Measurements from ENCODE around the gene PRKAG2.

PRKAG2 gene

DNA sequence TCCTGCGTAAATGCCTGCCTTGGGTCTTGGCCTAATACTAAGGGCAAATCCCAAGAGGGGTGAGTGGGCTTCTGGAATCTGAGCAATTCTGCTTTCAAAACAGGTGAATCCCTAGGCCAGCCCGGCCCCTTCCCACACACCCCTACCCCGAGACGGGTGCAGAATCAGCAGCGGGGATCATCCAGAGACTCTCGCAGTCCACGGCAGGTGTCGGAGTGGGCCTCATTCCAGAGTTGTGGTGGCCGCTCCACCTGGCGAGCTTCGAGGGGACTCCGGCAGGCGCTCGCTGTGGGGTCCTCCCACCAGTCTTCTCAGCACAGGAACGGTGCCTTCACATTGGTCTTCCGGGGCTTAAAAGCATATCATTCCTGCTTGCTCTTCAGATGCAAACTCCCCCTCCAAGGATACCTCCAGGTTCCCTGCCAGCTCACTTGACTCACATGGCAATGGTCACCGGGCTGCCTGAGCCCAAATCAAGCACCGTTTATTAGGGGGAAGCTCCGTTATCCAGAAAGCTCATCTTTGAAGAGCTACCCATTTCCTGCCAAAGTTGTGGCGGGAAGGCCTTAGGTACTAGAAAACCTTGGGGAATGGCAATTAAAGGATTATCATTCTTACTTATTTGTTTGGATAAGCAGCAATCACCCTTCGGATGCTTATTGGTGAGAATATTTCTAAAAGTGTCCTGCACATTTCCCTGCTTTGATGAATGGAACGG, 67.6 kb downstream of the PRKAG2 start:
- in situ Hi-C loops (cut with HindIII; ENCODE audit: low sequenced_read_pairs), result no loop called here
- H3K4me3 ChIP-seq (ENCODE audit: low read depth, low read length), result no peak overlapping the region
- no peak for DNase-seq (ENCODE audit: low read depth)
- TF ChIP-seq, protein P1, sequence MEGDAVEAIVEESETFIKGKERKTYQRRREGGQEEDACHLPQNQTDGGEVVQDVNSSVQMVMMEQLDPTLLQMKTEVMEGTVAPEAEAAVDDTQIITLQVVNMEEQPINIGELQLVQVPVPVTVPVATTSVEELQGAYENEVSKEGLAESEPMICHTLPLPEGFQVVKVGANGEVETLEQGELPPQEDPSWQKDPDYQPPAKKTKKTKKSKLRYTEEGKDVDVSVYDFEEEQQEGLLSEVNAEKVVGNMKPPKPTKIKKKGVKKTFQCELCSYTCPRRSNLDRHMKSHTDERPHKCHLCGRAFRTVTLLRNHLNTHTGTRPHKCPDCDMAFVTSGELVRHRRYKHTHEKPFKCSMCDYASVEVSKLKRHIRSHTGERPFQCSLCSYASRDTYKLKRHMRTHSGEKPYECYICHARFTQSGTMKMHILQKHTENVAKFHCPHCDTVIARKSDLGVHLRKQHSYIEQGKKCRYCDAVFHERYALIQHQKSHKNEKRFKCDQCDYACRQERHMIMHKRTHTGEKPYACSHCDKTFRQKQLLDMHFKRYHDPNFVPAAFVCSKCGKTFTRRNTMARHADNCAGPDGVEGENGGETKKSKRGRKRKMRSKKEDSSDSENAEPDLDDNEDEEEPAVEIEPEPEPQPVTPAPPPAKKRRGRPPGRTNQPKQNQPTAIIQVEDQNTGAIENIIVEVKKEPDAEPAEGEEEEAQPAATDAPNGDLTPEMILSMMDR (IDR thresholded peaks at IDR 0.05; ENCODE audit: low read depth, low read length, missing control alignments), result no peak

DNA sequence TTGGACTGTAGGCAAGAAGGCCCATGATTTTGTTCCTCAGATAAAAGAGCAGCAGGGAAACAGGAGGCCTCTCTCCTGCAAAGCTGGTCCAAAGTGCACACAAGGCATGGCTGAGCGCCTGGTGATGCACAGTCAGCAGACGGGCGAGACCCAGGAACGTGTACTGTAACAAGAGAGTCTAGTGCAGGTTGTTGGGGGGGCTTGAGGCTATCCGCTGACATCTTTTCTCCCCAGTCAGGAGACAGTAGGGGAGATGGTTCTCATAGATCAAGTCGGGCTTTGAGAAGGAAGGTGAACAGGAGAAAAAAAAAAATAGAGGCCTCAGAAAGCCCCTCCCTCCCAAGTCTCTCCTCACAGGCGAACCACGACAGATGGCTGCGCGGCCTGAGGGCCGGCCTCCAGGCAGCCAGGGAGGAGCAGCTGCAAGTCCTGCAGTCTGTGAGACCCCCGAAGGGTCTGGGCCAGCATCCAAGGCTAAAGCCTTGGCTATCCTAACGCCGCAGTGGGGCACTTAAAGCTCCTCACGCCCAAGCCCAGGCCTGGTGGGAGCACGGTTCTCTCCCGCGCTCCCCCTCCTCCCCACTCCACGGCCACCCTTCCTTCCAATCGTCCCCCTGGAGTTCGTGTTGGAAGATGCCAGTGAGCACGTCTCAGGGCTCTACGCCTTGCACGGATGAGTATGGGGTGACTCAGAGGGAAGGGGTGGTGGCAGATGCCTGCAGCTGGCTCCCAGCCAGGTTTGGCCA, 68.3 kb downstream of the PRKAG2 start:
- TF ChIP-seq, protein P1 (IDR thresholded peaks at IDR 0.05; ENCODE audit: low read depth, low read length, missing control alignments), result no peak
- DNase-seq (ENCODE audit: low read depth), result no peak
- no peak overlapping the region for H3K4me3 ChIP-seq (ENCODE audit: low read depth, low read length)
- in situ Hi-C loops (cut with HindIII; ENCODE audit: low sequenced_read_pairs), result no loop called here

DNA sequence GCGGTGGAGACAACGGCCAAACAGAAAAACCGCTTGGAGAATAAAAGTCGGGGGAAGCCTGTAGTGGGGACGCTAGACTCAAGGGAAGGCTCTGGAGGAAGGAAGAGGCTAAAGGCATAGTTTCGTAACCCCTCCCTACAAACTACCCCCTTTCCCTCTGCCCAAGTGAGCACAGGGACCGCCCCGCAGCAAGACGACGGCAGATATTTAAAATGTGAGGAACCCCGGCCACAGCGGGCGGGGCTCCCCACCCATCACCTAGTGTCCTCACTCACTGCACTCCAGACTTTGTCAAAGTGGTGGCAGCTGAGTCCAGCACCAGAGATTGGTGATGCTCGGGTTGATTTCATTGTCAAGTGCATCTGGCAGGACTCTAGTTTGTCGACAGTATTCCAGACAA, 69.1 kb downstream of the PRKAG2 start:
- no peak overlapping the region for H3K4me3 ChIP-seq (ENCODE audit: low read depth, low read length)
- TF ChIP-seq, protein P1 (IDR thresholded peaks at IDR 0.05; ENCODE audit: low read depth, low read length, missing control alignments), result no peak
- DNase-seq (ENCODE audit: low read depth), result no peak
- in situ Hi-C loops (cut with HindIII; ENCODE audit: low sequenced_read_pairs), result no loop called here

DNA sequence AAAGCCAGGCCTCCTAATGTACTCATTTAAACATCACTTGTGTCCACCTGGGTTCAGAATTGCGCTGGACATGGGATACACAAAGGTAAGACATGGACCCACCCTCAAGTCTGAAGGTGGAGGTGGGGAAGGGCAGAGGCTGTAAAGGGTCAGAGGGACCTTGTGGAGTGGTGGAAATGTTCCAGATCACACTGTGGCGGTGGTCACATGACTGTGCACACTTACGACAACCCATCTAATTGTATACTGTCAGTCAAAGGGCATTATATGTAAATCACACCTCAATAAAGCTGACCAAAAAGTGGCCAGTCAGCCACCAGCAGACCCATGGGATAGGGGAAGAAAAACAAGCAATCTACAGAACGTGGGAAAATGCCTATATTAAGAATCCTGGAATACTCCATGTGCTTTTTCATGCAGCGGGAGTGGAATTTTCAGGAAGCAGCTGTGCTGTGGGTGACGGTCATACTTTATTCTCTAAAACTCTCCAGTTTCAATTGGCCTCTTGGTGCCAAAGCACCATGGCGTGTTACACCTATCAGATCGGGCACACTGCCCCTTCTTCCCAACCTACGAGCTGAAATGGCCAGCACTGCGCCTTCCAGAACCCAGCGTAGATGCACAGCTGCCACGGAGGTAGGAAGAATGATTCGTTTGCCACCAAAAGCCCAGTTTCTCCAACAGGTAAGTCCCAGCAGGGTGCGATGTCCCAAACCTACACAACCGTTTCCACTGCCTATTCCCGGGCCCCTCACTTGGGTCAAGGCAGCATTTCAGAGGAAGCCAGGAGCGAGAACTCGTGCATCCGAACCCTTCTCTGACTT, 69.8 kb downstream of the PRKAG2 start:
- TF ChIP-seq, protein P1 (IDR thresholded peaks at IDR 0.05; ENCODE audit: low read depth, low read length, missing control alignments), result no peak
- H3K4me3 ChIP-seq (ENCODE audit: low read depth, low read length), result no peak overlapping the region
- no peak for DNase-seq (ENCODE audit: low read depth)
- in situ Hi-C loops (cut with HindIII; ENCODE audit: low sequenced_read_pairs), result no loop called here

DNA sequence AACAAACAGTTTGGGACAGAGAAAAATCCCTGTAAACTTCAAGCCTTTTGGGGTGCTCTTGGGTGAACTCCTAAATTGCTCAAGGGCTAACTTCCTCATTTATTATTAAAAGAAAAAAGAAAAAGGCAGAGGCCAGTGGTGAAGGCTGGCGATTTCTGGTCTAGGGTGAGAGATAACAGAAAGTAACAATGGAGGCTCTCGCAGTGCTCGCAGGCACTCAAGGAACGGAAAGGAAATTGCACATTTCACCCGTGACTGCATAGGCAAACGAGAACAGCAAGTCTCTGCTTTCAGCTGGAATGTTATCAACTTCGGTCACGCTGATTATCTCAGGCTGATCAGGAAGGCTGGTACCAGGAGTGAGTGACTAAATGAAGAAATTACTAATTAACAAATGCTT, 70.7 kb downstream of the PRKAG2 start:
- in situ Hi-C loops (cut with HindIII; ENCODE audit: low sequenced_read_pairs), result no loop called here
- DNase-seq (ENCODE audit: low read depth), result peak; percentile 66
- TF ChIP-seq, protein P1 (IDR thresholded peaks at IDR 0.05; ENCODE audit: low read depth, low read length, missing control alignments), result no peak
- no peak overlapping the region for H3K4me3 ChIP-seq (ENCODE audit: low read depth, low read length)

DNA sequence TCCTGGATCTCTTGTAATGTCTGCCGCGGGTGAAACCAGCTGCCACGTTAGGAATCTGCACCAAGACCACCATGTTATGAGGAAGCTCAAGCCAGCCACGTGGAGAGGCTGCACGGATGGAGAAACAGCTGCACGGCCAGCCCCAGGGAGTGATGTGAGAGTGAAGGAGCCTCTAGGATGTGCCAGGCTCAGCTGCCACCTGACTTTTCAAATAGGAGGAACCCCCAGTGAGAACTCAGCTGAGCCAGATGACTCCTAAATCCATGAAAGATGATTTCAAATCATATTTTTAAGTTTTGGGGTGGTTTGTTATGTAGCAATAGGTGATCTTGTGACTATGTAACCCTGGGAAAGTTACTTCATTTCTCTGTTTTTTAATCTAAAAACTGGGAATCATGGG, 71.7 kb downstream of the PRKAG2 start:
- no peak for DNase-seq (ENCODE audit: low read depth)
- TF ChIP-seq, protein P1 (IDR thresholded peaks at IDR 0.05; ENCODE audit: low read depth, low read length, missing control alignments), result no peak
- no peak overlapping the region for H3K4me3 ChIP-seq (ENCODE audit: low read depth, low read length)
- in situ Hi-C loops (cut with HindIII; ENCODE audit: low sequenced_read_pairs), result no loop called here
